ENCODE data around the gene CTSS.
"Not testable (repeated sequence)": the region's sequence is repeated elsewhere in the genome, so short reads cannot be mapped to it uniquely, and the experiment has no call there.

Gene CTSS

GRCh38 chr1:150762552-150762951 is 3.0 kb downstream of the CTSS start:
- H3K9me3 Mint-ChIP-seq, result peaks cover 6% of the 10 kb centered on the region
- H3K4me1 Mint-ChIP-seq (ENCODE audit: low read depth), result peaks cover 37% of the 10 kb centered on the region

GRCh38 chr1:150761801-150762200 is 3.8 kb downstream of the CTSS start:
- peaks cover 31% of the 10 kb centered on the region for H3K4me1 Mint-ChIP-seq (ENCODE audit: low read depth)
- H3K36me3 Mint-ChIP-seq (ENCODE audit: low read depth), result peaks cover 52% of the 10 kb centered on the region
- no peak overlapping the region for H3K4me3 Mint-ChIP-seq
- no peak overlapping the region for H3K27ac Mint-ChIP-seq
- H3K9me3 Mint-ChIP-seq, result peaks cover 6% of the 10 kb centered on the region
- DNase-seq (ENCODE audit: low spot score), result no peak
- no peaks in the 10 kb centered on the region for H3K27me3 Mint-ChIP-seq (ENCODE audit: low read depth)

More at GRCh38 chr1:150762552-150762951, 3.0 kb downstream of the CTSS start:
- no peak overlapping the region for H3K27ac Mint-ChIP-seq
- DNase-seq (ENCODE audit: low spot score), result no peak
- peak overlapping the region; percentile 14 for H3K4me3 Mint-ChIP-seq
- no peaks in the 10 kb centered on the region for H3K27me3 Mint-ChIP-seq (ENCODE audit: low read depth)
- H3K36me3 Mint-ChIP-seq (ENCODE audit: low read depth), result peaks cover 49% of the 10 kb centered on the region

GRCh38 chr1:150760013-150760412 is 5.6 kb downstream of the CTSS start:
- no peak overlapping the region for H3K27ac Mint-ChIP-seq
- peaks cover 28% of the 10 kb centered on the region for H3K4me1 Mint-ChIP-seq (ENCODE audit: low read depth)
- no peak overlapping the region for H3K4me3 Mint-ChIP-seq
- DNase-seq (ENCODE audit: low spot score), result no peak
- H3K36me3 Mint-ChIP-seq (ENCODE audit: low read depth), result peaks cover 53% of the 10 kb centered on the region
- peaks cover 6% of the 10 kb centered on the region for H3K9me3 Mint-ChIP-seq
- no peaks in the 10 kb centered on the region for H3K27me3 Mint-ChIP-seq (ENCODE audit: low read depth)

DNA sequence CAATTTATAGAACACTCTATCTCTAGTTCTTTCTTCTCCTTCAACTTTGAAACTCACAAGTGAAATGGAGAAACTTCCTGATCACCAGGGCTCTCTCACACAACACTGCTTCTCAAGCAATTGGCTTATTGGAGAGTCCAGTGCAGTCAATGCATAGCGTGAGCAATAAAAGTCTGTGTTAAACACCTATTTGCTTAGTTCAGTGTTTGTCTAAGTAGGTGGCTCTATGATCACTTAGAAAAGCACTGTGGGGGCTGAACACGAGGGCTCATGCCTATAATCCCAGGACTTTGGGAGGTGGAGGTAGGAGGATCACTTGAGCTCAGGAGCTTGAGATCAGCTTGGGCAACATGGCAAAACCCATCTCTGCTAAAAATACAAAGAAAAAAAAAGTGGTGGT is 12.2 kb downstream of the CTSS start:
- Mint-ChIP-seq H3K27ac (no peak overlapping the region), H3K27me3 (ENCODE audit: low read depth) (no peaks in the 10 kb centered on the region), H3K4me1 (ENCODE audit: low read depth) (peaks cover 12% of the 10 kb centered on the region), H3K4me3 (no peak overlapping the region), H3K9me3 (no peaks in the 10 kb centered on the region), H3K36me3 (ENCODE audit: low read depth) (peaks cover 48% of the 10 kb centered on the region)
- no peak for DNase-seq (ENCODE audit: low spot score)

- H3K4me3 Mint-ChIP-seq, result no peak overlapping the region
- H3K9me3 Mint-ChIP-seq, result no peaks in the 10 kb centered on the region
- H3K36me3 Mint-ChIP-seq (ENCODE audit: low read depth), result peaks cover 42% of the 10 kb centered on the region
- no peaks in the 10 kb centered on the region for H3K27me3 Mint-ChIP-seq (ENCODE audit: low read depth)
- peaks cover 12% of the 10 kb centered on the region for H3K4me1 Mint-ChIP-seq (ENCODE audit: low read depth)
- DNase-seq (ENCODE audit: low spot score), result no peak
- H3K27ac Mint-ChIP-seq, result no peak overlapping the region
Measured at GRCh38 chr1:150751443-150751842, 14.1 kb downstream of the CTSS start.

- peaks cover 39% of the 10 kb centered on the region for H3K36me3 Mint-ChIP-seq (ENCODE audit: low read depth)
- H3K27ac Mint-ChIP-seq, result peak overlapping the region; percentile 69
- H3K4me3 Mint-ChIP-seq, result peak overlapping the region; percentile 14
- no peak for DNase-seq (ENCODE audit: low spot score)
- no peaks in the 10 kb centered on the region for H3K9me3 Mint-ChIP-seq
- H3K27me3 Mint-ChIP-seq (ENCODE audit: low read depth), result no peaks in the 10 kb centered on the region
- H3K4me1 Mint-ChIP-seq (ENCODE audit: low read depth), result peaks cover 12% of the 10 kb centered on the region
Measured at GRCh38 chr1:150749720-150750311, 15.8 kb downstream of the CTSS start.

- H3K27me3 Mint-ChIP-seq (ENCODE audit: low read depth), result no peaks in the 10 kb centered on the region
- DNase-seq (ENCODE audit: low spot score), result no peak
- no peaks in the 10 kb centered on the region for H3K9me3 Mint-ChIP-seq
- H3K4me3 Mint-ChIP-seq, result peak overlapping the region; percentile 18
- H3K27ac Mint-ChIP-seq, result peak overlapping the region; percentile 69
- H3K36me3 Mint-ChIP-seq (ENCODE audit: low read depth), result peaks cover 38% of the 10 kb centered on the region
- peaks cover 12% of the 10 kb centered on the region for H3K4me1 Mint-ChIP-seq (ENCODE audit: low read depth)
Measured at GRCh38 chr1:150748878-150749719, 16.5 kb downstream of the CTSS start.

DNA sequence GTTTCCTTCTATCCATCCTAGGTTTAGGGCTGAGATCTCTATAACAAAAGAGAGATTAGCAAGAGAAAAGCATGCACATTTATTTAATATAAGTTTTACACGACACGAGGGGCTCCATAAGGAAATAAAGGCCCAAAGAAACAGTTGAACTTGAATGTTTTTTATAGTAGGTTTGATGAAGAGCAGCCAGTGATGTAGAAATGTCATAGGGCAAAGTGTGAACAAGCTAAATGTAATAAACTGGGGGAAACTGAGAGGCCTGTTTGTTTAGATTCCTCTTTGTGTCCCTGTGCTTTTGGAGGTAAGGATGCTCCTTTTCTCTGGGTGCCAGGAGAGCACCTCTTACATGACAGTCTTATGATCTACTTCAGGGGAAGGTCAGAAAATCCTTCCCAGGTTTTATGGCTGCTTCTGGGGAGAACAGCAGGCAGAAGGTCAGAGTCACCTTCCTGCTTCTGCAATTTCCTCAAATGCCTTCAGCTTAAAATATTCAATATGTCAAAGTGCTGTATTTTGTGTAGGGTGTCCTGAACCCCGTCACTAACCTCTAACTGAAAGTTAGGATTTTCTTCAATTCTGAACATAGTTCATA is 35.4 kb downstream of the CTSS start:
- Mint-ChIP-seq H3K9me3 (no peaks in the 10 kb centered on the region), H3K27me3 (ENCODE audit: low read depth) (no peaks in the 10 kb centered on the region)

GRCh38 chr1:150724336-150724735 is 41.2 kb downstream of the CTSS start:
- Mint-ChIP-seq H3K27me3 (ENCODE audit: low read depth) (no peaks in the 10 kb centered on the region), H3K9me3 (no peaks in the 10 kb centered on the region), H3K4me1 (ENCODE audit: low read depth) (no peaks in the 10 kb centered on the region), H3K4me3 (no peak overlapping the region), H3K36me3 (ENCODE audit: low read depth) (no peaks in the 10 kb centered on the region), H3K27ac (no peak overlapping the region)
- DNase-seq (ENCODE audit: low spot score), result no peak

More for the DNA sequence above, 35.4 kb downstream of the CTSS start:
- Mint-ChIP-seq H3K4me3 (no peak overlapping the region), H3K36me3 (ENCODE audit: low read depth) (peaks cover 13% of the 10 kb centered on the region), H3K4me1 (ENCODE audit: low read depth) (no peaks in the 10 kb centered on the region), H3K27ac (no peak overlapping the region)
- no peak for DNase-seq (ENCODE audit: low spot score)

GRCh38 chr1:150720703-150721102 is 44.9 kb downstream of the CTSS start, which contains the start of gene HORMAD1:
Gene HORMAD1 (minus strand): TSS chr1:150720895. CDS start chr1:150719505, 1,390 bp downstream.
- H3K36me3 Mint-ChIP-seq (ENCODE audit: low read depth), result no peaks in the 10 kb centered on the region
- H3K4me3 Mint-ChIP-seq, result no peak within 1 kb of the TSS
- H3K4me1 Mint-ChIP-seq (ENCODE audit: low read depth), result no peaks in the 10 kb centered on the region
- H3K9me3 Mint-ChIP-seq, result no peaks in the 10 kb centered on the region
- DNase-seq (ENCODE audit: low spot score), result no peak
- H3K27ac Mint-ChIP-seq, result no peak within 1 kb of the TSS
- H3K27me3 Mint-ChIP-seq (ENCODE audit: low read depth), result peaks cover 5% of the 10 kb centered on the region

DNA sequence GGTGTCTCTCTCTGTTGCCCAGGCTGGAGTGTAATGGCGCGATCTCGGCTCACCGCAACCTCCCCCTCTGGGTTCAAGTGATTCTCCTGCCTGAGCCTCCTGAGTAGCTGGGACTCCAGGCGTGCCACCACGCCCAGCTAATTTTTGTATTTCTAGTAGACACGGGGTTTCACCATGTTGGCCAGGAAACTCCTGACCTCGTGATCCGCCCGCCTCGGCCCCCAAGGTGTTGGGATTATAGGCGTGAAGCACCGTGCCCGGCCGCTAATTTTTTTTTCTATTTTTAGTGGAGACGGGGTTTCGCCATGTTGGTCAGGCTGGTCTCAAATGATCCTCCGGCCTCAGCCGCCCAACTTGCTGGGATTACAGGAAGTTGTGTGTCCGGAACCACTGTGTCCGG is 45.5 kb downstream of the CTSS start:
- Mint-ChIP-seq H3K36me3 (ENCODE audit: low read depth) (no peaks in the 10 kb centered on the region), H3K27me3 (ENCODE audit: low read depth) (peaks cover 5% of the 10 kb centered on the region), H3K4me1 (ENCODE audit: low read depth) (no peaks in the 10 kb centered on the region), H3K27ac (no peak overlapping the region), H3K4me3 (no peak overlapping the region), H3K9me3 (no peaks in the 10 kb centered on the region)
- no peak for DNase-seq (ENCODE audit: low spot score)

DNA sequence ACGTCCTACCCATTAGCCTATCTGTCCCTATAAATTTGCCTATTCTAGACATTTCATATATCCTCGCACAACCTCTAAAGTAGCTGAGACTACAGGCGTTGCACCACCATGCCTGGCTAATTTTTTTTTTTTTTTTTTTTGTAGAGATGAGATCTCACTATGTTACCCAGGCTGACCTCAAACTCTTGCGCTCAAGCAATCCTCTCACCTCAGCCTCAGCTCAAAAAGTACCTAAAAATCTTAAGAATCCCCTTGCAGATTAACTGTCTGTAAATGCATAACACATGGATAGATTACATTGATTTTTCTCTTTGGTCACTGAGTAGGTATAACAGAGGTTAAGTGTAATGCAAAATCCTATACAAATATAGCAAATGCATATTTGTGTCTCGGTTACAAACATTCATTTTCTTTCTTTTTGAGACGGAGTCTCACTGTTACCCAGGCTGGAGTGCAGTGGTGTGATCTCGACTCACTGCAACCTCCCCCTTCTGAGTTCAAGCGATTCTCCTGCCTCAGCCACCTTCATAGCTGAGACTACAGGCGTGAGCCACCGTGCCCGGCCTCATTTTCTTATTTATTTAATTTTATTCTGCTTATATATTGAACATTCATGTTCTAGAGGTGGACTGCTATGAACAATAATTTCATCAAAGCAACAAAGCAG is 47.2 kb downstream of the CTSS start:
- no peaks in the 10 kb centered on the region for H3K36me3 Mint-ChIP-seq (ENCODE audit: low read depth)
- no peak for DNase-seq (ENCODE audit: low spot score)
- no peak overlapping the region for H3K4me3 Mint-ChIP-seq
- no peaks in the 10 kb centered on the region for H3K4me1 Mint-ChIP-seq (ENCODE audit: low read depth)
- H3K27ac Mint-ChIP-seq, result no peak overlapping the region
- H3K9me3 Mint-ChIP-seq, result no peaks in the 10 kb centered on the region
- H3K27me3 Mint-ChIP-seq (ENCODE audit: low read depth), result peaks cover 5% of the 10 kb centered on the region

DNA sequence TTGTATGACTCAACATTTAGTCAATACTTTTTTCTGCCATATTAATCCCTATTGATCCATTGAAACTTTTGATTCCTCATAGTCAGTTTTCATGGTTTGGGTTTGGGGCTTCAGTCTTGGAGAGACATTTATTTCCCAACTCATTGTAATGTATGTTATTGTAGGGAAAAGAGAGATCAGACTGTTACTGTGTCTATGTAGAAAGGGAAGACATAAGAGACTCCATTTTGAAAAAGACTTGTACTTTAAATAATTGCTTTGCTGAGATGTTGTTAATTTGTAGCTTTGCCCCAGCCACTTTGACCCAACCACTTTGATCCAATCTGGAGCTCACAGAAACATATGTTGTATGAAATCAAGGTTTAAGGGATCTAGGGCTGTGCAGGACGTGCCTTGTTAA is 56.5 kb downstream of the CTSS start:
- H3K36me3 Mint-ChIP-seq (ENCODE audit: low read depth); H3K4me1 Mint-ChIP-seq (ENCODE audit: low read depth); H3K27ac Mint-ChIP-seq; DNase-seq (ENCODE audit: low spot score); H3K9me3 Mint-ChIP-seq; H3K4me3 Mint-ChIP-seq: not testable (repeated sequence)
- H3K27me3 Mint-ChIP-seq (ENCODE audit: low read depth), result peaks cover 24% of the 10 kb centered on the region

DNA sequence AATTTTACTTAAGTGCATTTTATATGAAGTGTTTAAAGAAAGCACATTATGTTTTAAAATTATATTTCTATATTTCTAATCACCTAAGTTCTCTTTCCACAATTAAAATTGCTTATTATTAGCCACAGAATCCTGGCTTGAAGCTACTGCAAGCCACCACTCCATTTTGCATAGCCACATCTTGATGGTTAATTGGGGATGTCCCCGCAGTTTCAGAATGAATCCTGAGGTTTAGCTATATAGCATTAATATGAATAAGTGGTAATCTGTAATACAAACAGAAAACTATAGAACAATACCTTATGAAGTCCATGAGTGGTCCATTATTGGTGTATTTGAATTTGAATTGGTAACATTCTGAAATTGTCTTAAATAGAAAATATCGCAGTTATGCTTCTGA is 57.0 kb downstream of the CTSS start:
- peaks cover 4% of the 10 kb centered on the region for H3K4me1 Mint-ChIP-seq (ENCODE audit: low read depth)
- H3K27ac Mint-ChIP-seq, result no peak overlapping the region
- H3K27me3 Mint-ChIP-seq (ENCODE audit: low read depth), result peaks cover 27% of the 10 kb centered on the region
- H3K36me3 Mint-ChIP-seq (ENCODE audit: low read depth), result no peaks in the 10 kb centered on the region
- no peak overlapping the region for H3K4me3 Mint-ChIP-seq
- DNase-seq (ENCODE audit: low spot score), result peak; percentile 38
- no peaks in the 10 kb centered on the region for H3K9me3 Mint-ChIP-seq

All from T-helper 2 cell treated with Interferon-gamma antibody and Interleukin-4, amounts not matched to agents 5 μg/mL and 100 μg/mL, for 36 hours (primary cell).